Testis (tissue), 2 donors: ENCODE measurements around the gene BRD9.

Experiments used
- CTCF ChIP-seq, 3 experiments: fragments of 450-650 bp in 2 of 3; fragments of 200-600 bp in 1 of 3; sonication (generic) in 1 of 3; IDR thresholded peaks; one replicate each; pipeline ENCODE4 v1.5.1; 2016 to 2019; ENCODE audit warnings: antibody characterized with exemption in 3 of 3, mild to moderate bottlenecking in 2 of 3, moderate library complexity in 1 of 3
- POLR2A ChIP-seq: fragments of 450-650 bp; IDR thresholded peaks from one replicate; pipeline ENCODE4 v1.6.1; 2017; ENCODE audit warnings: antibody characterized with exemption, mild to moderate bottlenecking, moderate library complexity

GRCh38 chr5:932628-933250 lies 40.1 kb upstream of the BRD9 start:
- TF ChIP-seq CTCF (IDR thresholded peaks at IDR 0.05) (no peak), POLR2A (no peak)
